HPDE6-E6E7 (cell line): ENCODE results near the gene PLD3.

Experiments
- DNase-seq: peaks from one replicate; pipeline ENCODE4 v3.0.0; 2011; ENCODE audit warnings: missing footprints; ENCODE audit errors: extremely low spot score

PLD3 gene

GRCh38 chr19:40348125-40348913, at the start of gene PLD3, which contains the start of gene C19orf47:
Gene PLD3 (plus strand): TSS chr19:40348695. CDS start chr19:40366484, 17,789 bp downstream.
Gene C19orf47 (minus strand): TSS chr19:40348397. CDS start chr19:40341857, 6,540 bp downstream.
- peak; percentile 100 for DNase-seq

- no peak for DNase-seq
Observed at GRCh38 chr19:40300668-40301067, 47.8 kb upstream of the PLD3 start.

DNA sequence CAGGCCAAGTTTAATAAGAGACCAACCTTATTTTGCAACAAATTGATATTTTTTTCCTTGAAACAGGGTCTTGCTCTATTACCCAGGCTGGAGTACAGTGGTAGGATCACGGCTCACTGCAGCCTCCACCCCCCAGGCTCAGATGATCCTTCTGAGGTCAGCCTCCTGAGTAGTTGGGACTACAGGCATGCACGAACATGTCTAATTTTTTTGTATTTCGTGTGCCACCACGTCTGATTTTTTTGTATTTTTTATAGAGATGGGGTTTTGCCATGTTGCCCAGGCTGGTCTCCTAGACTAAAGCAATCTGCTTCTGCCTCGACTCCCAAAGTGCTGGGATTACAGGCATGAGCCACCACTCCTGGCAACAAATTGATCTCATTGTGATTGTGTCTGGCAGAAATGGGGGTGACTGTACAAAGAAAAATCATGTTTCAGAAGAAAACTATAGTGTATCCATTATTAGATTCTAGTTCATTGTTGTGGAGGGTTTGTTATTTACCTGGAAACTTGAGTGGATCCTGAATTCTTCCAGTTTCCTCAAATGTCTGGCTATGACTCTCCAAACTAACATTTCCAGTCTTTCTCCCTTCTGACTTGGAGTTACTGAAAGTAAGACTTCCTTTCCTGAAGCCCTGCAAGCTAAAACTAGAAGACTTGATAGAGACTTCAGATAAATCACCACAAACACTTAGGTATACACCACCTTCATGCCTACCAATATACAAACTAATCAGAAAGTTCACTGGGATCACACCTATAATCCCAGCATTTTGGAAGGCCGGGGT, 46.1 kb upstream of the PLD3 start:
- no peak for DNase-seq

DNA sequence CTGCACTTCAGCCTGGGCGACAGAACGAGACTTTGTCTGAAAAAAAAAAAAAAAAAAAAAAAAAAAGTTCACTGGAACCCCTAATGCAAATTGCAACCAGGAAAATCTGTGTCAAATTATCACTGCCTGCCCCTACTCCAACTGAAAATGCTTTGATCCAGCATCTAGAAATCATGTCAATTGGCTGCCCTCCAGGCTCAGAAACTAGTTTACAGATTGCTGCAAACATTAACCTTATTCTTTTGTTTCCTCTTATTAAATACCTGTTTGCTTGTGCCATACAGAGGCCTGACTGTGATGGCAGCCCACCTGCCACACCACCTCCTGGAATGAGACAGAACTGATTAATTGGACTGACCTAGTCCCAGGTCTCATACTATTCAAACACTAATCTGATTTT, 44.7 kb upstream of the PLD3 start:
- DNase-seq: no peak

DNA sequence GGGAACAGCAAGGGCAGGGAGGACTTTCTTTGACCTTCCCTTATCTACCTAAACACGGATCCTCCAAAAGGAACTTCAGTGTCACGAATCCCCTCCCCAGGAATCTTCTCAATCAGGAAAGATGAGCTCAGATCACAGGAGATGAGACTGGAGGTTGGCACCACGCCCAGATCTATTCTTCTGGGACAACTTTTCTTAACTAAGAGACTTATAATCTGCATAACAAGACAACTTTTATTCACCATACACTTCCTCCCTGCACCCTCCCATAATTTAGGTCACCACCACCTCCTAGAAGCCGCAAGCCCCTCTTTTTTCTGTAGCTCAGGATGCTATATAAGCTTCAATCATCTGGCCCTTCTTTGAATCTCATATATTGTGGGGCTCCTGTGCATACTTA, 44.2 kb upstream of the PLD3 start:
- DNase-seq: no peak

DNA sequence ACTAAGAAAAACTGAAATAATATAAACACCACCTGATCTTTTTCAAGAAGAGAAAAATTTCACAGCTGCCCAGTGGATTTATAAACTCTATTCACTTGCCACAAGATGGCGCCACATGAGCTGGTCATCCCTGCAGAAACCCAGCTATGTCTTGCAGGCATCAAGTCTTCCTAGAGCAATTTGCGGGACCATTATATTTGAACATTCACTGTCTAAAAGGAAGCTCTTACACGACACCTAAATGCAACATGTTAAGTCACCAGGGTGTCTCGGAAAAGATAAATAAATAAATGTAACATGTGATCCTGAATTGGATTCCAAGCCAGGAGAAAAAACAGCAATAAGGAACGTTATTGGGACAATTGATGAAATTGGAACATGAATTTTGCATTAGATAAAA, 43.1 kb upstream of the PLD3 start:
- DNase-seq: peak; percentile 82

DNA sequence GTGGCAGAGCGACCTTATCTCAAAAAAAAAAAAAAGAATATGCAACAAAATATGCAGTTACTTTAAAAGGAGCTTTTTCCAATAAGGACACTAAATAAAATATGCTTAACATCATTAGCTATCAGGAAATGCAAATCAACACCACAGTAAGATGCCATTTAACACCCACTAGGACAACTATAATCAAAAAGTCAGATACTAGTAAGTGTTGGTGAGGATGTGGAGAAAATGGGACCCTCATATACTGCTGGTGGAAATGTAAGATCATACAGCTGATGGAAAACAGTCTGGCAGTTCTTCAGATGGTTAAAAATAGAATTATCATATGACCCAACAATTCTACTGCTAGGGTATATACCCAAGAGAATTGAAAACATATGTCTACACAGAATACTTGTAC, 38.8 kb upstream of the PLD3 start:
- DNase-seq: no peak

DNA sequence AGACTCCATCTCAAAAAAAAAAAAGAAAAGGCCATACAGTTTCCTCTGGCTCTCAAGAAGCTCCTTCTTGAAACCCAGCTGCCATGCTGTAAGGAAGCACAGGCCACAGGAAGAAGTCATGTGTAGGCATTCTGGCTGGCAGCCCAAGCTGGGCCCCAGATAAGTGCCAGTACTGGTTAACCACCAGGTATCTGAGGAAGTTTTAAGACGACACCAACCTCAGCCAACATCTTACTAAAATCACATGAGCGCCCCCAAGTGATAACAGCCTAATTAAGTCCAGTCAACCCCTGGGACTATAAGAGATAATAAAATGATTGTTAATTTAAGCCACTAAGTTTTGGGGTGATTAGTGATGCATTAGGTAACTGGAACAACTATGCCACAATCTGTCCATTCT, 36.0 kb upstream of the PLD3 start:
- no peak for DNase-seq

- DNase-seq: no peak
Observed at GRCh38 chr19:40313229-40313983, 35.1 kb upstream of the PLD3 start.

GRCh38 chr19:40314656-40315055, 33.8 kb upstream of the PLD3 start:
- DNase-seq: no peak

GRCh38 chr19:40315812-40316470, 32.6 kb upstream of the PLD3 start:
- no peak for DNase-seq

DNA sequence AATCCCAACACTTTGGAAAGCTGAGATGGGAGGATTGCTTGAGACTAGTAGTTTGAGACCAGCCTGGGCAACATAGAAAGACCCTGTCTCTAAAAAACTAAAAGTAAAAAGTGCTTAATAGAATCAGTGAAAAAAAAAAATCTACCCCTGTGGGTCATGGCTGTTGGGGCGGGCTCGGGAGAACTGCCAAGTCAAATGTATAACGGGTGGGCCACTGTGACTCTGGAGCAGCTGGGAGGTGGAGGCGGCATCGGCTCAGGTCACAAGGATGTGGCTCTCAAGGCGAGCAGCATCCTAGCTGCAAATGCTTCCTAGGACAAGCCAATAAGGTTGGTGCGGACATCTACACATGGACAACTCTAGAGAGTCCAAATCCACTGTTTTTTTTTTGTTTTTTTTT, 31.2 kb upstream of the PLD3 start:
- DNase-seq: no peak

- no peak for DNase-seq
Observed at GRCh38 chr19:40320558-40320935, 27.9 kb upstream of the PLD3 start.

DNA sequence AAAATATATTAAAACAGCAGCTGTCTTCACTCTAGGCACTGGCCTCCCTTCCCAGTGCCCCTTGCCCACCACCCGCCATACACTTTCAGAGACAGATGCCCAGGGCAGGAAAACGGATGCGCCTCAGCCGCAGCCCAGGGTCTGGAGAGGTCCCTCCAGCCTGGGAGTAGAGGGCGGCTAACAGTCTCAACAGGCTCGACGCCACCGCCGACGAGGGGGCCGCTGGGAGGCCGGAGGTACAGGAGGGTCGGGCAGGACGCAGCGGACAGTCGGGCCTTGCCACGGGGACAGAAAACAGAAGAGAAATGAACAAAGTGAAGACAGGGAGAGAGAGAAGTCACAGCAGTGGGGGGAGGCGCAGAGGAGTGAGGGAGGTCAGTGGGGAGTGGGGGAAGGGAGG, 27.4 kb upstream of the PLD3 start:
- DNase-seq: no peak

DNA sequence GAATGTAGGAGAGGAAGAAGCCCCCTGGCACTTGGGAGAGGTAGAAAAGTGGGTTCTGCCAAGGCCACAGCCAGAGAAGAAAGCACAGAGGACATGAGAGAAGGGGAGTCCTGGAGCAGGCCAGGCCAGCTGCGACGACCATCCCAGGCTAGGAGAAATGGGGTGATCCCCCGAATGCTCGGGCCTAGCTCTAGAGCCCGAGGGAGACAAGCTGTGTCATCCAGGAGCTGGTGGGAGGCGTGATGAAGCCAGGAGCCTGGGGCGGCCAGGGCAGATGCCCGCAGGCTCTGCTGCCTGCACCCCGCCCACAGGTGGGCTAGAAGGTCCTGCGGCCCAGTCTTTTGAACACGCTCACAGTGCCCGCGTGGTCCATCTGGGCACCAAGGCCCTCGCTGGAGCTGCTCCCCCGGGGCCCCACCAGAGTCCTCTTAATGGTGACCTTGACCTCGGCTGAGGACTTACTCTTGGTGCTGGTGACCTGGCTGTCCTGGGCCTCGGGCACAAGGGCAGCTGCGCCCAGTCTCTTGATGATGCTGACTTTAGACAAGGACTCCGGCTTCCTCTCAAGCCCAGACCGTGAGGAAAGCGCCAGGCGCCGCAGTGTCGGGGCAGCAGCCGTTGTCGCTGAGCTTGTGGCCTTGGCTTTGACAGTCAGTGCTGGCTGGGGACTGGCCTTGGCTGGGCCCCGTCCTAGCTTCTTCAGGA, 26.8 kb upstream of the PLD3 start:
- DNase-seq: no peak

DNA sequence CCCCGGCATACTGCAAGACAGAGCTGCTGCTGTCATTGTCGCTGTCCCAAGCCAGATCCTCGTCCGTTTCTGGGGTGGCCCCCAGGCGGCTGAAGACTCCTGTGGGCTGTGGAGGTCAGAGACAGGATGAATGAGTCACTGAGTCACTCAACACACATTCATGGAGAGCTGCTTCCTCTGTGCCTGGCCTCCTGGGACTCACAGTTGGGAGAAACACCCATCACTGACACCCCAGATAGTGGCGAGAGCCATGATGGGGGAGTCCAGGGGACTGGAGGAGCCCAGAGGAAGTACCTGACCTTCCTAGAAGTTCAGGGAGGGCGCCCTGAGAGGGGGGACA, 26.3 kb upstream of the PLD3 start:
- DNase-seq: no peak

- DNase-seq: no peak
Observed at GRCh38 chr19:40322951-40323615, 25.4 kb upstream of the PLD3 start.

DNA sequence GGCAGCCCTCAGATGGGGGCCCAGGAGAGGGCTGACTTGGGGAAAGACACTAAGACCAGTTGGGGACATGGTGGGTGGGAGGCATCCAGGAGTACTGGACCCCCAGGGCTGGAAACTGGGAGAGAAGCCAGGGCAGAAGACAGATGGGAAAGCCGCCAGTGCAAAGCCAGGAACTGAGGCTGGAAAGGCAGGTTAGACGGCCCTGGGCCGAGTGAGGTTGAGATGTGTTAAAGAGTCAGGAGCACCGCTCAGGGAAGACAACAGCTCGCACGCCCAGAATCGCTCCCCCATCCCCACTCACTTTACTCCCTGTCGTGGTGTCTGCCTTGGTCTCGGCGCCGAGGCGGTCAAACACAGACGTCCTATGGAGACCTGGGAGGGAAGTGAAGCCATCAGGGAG, 24.8 kb upstream of the PLD3 start:
- no peak for DNase-seq

GRCh38 chr19:40326201-40326600, 22.3 kb upstream of the PLD3 start:
- no peak for DNase-seq

GRCh38 chr19:40331052-40331451, 17.4 kb upstream of the PLD3 start:
- DNase-seq: no peak

DNA sequence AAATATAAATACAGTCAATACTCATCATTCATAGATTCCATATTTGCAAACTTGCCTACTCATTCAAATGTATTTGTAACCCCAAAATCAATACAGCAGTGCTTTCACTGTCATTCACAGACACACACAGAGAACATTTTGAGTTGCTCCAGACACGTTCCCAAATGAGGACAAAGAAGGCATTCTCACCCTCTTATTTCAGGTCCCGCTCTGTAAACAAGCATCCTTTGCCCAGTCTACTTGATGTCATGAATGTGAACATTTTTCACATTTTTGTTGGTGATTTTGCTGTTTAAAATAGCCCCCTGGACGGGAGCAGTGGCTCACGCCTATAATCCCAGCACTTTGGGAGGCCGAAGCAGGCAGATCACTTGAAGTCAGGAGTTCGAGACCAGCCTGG, 15.8 kb upstream of the PLD3 start:
- no peak for DNase-seq
